Keratinocyte (primary cell): ENCODE data around the gene NAALADL2.
"Not testable (repeated sequence)": the region's sequence is repeated elsewhere in the genome, so short reads cannot be mapped to it uniquely, and the experiment has no call there.

Source experiments
- EZH2 ChIP-seq: IDR thresholded peaks from one replicate; pipeline ENCODE4 v1.6.1; 2012; ENCODE audit warnings: inconsistent platforms, mild to moderate bottlenecking, low read length, moderate library complexity
- TF ChIP-seq, protein P1 (sequence below), 3 experiments: IDR thresholded peaks in 1 of 3; conservative IDR thresholded peaks in 1 of 3; optimal IDR thresholded peaks in 1 of 3; 2 replicates in 2 of 3; 3 replicates in 1 of 3; pipeline versions ENCODE3 to v1.5.1; 2011; ENCODE audit warnings: low read length in 3 of 3, mild to moderate bottlenecking in 3 of 3, moderate library complexity in 2 of 3, control low read depth in 1 of 3, inconsistent platforms in 1 of 3; ENCODE audit not compliant: insufficient read depth in 2 of 3; ENCODE audit errors: extremely low read depth in 1 of 3

DNA sequence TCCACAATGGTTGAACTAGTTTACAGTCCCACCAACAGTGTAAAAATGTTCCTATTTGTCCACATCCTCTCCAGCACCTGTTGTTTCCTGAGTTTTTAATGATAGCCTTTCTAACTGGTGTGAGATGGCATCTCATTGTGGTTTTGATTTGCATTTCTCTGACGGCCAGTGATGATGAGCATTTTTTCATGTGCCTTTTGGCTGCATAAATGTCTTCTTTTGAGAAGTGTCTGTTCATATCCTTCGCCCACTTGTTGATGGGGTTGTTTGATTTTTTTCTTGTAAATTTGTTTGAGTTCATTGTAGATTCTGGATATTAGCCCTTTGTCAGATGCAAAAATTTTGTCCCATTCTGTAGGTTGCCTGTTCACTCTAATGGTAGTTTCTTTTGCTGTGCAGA is 564.7 kb downstream of the NAALADL2 start:
- TF ChIP-seq, protein P1, sequence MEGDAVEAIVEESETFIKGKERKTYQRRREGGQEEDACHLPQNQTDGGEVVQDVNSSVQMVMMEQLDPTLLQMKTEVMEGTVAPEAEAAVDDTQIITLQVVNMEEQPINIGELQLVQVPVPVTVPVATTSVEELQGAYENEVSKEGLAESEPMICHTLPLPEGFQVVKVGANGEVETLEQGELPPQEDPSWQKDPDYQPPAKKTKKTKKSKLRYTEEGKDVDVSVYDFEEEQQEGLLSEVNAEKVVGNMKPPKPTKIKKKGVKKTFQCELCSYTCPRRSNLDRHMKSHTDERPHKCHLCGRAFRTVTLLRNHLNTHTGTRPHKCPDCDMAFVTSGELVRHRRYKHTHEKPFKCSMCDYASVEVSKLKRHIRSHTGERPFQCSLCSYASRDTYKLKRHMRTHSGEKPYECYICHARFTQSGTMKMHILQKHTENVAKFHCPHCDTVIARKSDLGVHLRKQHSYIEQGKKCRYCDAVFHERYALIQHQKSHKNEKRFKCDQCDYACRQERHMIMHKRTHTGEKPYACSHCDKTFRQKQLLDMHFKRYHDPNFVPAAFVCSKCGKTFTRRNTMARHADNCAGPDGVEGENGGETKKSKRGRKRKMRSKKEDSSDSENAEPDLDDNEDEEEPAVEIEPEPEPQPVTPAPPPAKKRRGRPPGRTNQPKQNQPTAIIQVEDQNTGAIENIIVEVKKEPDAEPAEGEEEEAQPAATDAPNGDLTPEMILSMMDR (optimal IDR thresholded peaks at IDR 0.05 in 1 of 3, IDR thresholded peaks at IDR 0.05 in 1 of 3, conservative IDR thresholded peaks at IDR 0.05 in 1 of 3; ENCODE audit: extremely low read depth in 1 of 3, insufficient read depth in 2 of 3, low read length in 3 of 3): not testable (repeated sequence)
- not testable (repeated sequence) for TF ChIP-seq EZH2
